ENCODE results near the gene RAB9B.
"Not testable (repeated sequence)": the region's sequence is repeated elsewhere in the genome, so short reads cannot be mapped to it uniquely, and the experiment has no call there.

Gene RAB9B, protein sequence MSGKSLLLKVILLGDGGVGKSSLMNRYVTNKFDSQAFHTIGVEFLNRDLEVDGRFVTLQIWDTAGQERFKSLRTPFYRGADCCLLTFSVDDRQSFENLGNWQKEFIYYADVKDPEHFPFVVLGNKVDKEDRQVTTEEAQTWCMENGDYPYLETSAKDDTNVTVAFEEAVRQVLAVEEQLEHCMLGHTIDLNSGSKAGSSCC

GRCh38 chrX:103831803-103832544 is at the start of gene RAB9B:
Gene RAB9B, minus strand, starts transcription at chrX:103832257. Its CDS starts 6,473 bp downstream, at chrX:103825784.
- peak in 55 of 56 donors; percentile 1 to 82 (median 51) for DNase-seq

- no peak for DNase-seq
Observed at GRCh38 chrX:103879339-103879738, 47.3 kb upstream of the RAB9B start.

- DNase-seq = no peak
Observed at GRCh38 chrX:103878466-103879122, 46.5 kb upstream of the RAB9B start.

DNA sequence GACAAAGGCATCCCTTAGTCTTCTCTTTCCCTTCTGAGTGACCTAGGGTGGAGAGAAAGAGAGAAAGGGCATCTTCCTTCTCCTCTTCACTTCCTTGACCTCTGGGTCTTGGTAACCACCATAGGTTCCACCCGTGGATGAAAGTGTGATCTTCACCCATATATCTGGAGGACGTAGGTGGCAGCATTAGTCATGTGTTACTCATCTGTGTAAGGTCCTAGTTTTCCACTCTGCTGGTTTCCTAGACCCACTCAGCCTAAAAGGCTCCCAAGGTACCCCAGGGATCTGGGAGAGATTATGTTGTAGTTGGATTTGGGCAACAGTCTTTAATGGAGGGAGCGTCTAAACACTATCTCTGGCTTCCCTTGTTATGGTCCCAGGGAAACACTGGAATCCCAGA is 45.5 kb upstream of the RAB9B start:
- DNase-seq = no peak

DNA sequence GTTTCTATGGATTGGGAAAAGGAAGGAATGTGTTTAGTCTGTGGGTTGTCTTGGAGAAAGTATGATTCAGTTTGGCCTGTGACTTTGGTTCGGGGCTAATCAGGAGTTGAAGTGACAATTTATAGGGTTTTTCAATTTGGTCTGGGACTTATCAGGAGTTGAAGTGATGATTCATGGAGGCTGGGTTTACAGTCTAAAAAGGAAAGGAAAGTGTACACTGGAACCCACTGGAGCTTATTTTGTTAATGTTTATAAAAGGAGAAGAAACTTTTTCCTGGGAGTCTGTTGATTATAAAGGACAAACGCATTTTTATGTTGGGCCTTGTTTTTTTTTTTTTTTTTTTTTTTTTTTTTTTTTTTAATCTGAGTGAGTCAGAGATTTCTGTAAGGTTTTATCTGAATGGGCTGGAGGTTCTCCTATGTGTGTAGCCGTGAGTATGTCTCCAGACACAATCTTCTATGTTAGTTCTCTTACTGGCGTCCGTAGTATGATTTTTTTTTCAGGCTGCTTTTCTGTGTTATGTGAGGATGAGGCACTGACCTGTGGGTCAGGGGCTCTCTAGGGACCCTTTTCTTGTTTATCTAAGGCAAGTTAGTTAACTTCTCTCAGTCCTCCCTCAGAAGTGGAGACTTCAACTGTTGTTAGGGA is 33.0 kb upstream of the RAB9B start:
- DNase-seq = no peak

DNA sequence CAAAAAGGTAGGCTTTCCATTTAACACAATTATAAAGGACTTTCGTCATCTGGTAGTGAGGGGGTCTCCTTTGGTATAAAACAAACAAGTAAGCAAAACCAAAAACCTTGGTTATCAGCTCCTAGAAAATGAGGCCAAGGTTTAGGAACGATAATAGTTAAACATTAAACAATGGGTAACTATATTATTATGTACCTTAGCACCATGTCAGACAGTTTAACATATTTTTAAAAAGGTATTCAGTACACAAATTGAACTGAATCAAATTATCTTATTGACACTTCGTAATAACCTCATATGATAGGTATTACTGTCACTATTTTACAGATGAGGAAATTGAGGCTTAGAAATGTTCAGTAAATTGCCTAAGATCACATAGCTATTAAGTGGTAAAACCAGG is 32.1 kb upstream of the RAB9B start:
- no peak for DNase-seq

- no peak for DNase-seq
Observed at GRCh38 chrX:103861200-103861599, 29.1 kb upstream of the RAB9B start.

GRCh38 chrX:103849558-103849957 is 17.5 kb upstream of the RAB9B start:
- DNase-seq = no peak

DNA sequence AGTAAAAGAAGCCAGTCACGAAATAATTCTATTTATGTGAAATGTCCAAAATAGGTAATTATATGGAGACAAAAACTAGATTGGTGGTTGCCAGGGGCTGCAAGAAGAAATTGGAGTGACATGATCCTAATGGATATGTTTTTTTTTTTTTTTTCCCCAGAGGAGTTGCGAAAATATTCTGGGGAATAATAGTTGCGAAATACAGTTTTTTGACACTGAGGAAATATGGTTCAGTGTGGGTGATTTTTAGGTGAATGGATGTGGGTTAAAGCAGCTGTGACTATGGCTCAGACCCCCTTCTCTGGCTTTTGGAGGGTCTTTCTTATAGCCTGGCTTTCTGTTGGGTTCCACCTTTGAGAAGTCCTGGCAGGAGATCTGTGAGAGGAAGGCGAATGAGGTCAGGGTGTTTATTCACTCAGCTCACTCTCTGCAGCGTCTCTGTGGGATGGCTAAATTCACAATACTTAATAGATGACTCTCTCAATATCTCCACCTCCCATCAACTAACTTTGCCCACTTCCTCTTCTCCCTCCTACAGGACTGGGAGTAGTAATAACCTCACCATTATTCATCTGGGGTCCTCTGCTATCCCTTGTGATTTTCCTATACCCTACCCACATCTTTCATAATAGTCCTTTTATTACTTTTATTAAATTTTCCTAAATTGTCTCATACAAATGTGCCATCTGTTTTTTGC is 15.3 kb upstream of the RAB9B start:
- no peak for DNase-seq

DNA sequence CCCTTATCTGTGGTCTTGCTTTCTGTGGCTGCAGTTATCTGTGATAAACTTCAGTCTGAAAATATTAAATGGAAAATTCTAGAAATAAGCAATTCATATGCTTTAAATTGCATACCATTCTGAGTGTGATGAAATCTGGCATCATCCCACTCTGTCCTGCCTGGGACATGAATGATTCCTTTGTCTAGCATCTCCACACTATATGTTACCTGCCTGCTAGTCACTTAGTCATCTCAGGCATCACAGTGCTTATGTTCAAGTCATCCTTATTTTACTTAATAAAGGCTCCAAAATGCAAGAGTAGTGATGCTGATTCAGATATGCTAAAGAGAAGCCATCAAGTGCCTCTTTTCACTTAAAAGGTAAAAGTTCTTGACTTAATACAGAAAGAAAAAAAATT is 14.3 kb upstream of the RAB9B start:
- DNase-seq = peak in 1 of 56 donors; percentile 3

- peak in 39 of 56 donors; percentile 0 to 70 (median 9) for DNase-seq
Observed at GRCh38 chrX:103845165-103845653, 13.2 kb upstream of the RAB9B start.

- no peak for DNase-seq
Observed at GRCh38 chrX:103839404-103839803, 7.3 kb upstream of the RAB9B start.

GRCh38 chrX:103831342-103831802 is 685 bp downstream of the RAB9B start:
- DNase-seq = peak in 2 of 56 donors; percentile 1 to 3

GRCh38 chrX:103830848-103831247 is 1.2 kb downstream of the RAB9B start:
- DNase-seq = peak in 4 of 56 donors; percentile 1 to 8 (median 4)

- DNase-seq = no peak
Observed at GRCh38 chrX:103828529-103828928, 3.5 kb downstream of the RAB9B start.

GRCh38 chrX:103825881-103826280 is 6.2 kb downstream of the RAB9B start:
- no peak for DNase-seq

- no peak for DNase-seq
Observed at GRCh38 chrX:103823591-103823990, 8.5 kb downstream of the RAB9B start.

DNA sequence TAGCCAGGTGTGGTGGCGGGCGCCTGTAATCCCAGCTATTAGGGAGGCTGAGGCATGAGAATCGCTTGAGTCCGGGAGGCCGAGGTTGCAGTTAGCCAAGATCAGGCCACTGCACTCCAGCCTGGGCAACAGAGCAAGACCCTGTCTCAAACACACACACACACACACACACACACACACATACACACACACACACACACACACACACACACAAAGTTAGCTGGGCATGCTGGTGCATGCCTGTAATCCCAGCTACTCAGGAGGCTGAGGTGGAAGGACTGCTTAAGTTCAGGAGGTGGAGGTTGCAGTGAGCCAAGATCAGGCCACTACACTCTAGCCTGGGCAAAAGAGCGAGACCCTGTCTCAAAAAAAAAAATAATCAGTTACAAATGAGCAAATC is 11.3 kb downstream of the RAB9B start:
- DNase-seq = not testable (repeated sequence)

GRCh38 chrX:103818842-103819619 is 13.0 kb downstream of the RAB9B start:
- DNase-seq = no peak

- peak in 2 of 56 donors; percentile 0 to 1 for DNase-seq
Observed at GRCh38 chrX:103817502-103817901, 14.6 kb downstream of the RAB9B start.
